CD4-positive, alpha-beta T cell (primary cell): ENCODE data around the gene PEX5. TPM values are rescaled to one million over a fixed set of nuclear protein-coding genes. Genes with fewer than 3 reads are reported as not detected.

Source experiments
- ATAC-seq: fragments of 200-7000 bp; cut with Tn5 transposase; one replicate; pipeline ENCODE4 v1.10.0; 2022; ENCODE audit warnings: mild to moderate bottlenecking; ENCODE audit not compliant: poor library complexity
- CTCF ChIA-PET: fragments of 350-600 bp; sonication (Branson Sonifier 250); formaldehyde crosslinking; loops from one replicate; lab custom pipeline; 2021; ENCODE audit warnings: antibody characterized with exemption, inconsistent platforms; lab: Charles Lee
- POLR2A ChIA-PET: fragments of 350-600 bp; sonication (Branson Sonifier 250); formaldehyde crosslinking; loops from one replicate; lab custom pipeline; 2021; ENCODE audit warnings: antibody characterized with exemption, inconsistent platforms; lab: Charles Lee
- DNase-seq, 14 experiments: peaks; one replicate each; pipeline ENCODE4 v3.0.0-alpha.2; 2013 to 2020; ENCODE audit warnings: mixed read lengths in 2 of 14
- H3K27ac ChIP-seq, 2 donors: one replicate each; pipeline versions ENCODE4 v1.5.1 to v1.7.0; 2013; ENCODE audit warnings: low read length in 2 of 2, low read depth in 1 of 2, mild to moderate bottlenecking in 1 of 2
- H3K27me3 ChIP-seq, 2 experiments: 1 replicate in 1 of 2; 2 replicates in 1 of 2; pipeline versions ENCODE4 v1.6.1 to v1.7.0; 2013; ENCODE audit warnings: low read length in 2 of 2, control low read depth in 1 of 2, mild to moderate bottlenecking in 1 of 2, moderate library complexity in 1 of 2; ENCODE audit not compliant: insufficient read depth in 2 of 2, control insufficient read depth in 1 of 2
- H3K36me3 ChIP-seq: one replicate; pipeline ENCODE4 v1.6.1; 2013; ENCODE audit warnings: low read length, control low read depth; ENCODE audit not compliant: insufficient read depth
- H3K4me1 ChIP-seq: one replicate; pipeline ENCODE4 v1.6.1; 2013; ENCODE audit warnings: low read length, control low read depth; ENCODE audit not compliant: insufficient read depth
- H3K4me3 ChIP-seq: one replicate; pipeline ENCODE4 v1.5.1; 2013; ENCODE audit warnings: mild to moderate bottlenecking, low read length, moderate library complexity
- H3K9me3 ChIP-seq, 2 experiments: 1 replicate in 1 of 2; 2 replicates in 1 of 2; pipeline versions ENCODE4 v1.6.1 to v1.7.0; 2013; ENCODE audit warnings: low read length in 2 of 2, mild to moderate bottlenecking in 2 of 2, control low read depth in 1 of 2, moderate library complexity in 1 of 2; ENCODE audit not compliant: control insufficient read depth in 1 of 2, insufficient read depth in 1 of 2
- H3K27ac Mint-ChIP-seq: one replicate; pipeline ENCODE4 v1.8.0; 2020; ENCODE audit warnings: mixed read lengths
- H3K27me3 Mint-ChIP-seq: one replicate; pipeline ENCODE4 v1.8.0; 2021; ENCODE audit warnings: mixed read lengths
- H3K36me3 Mint-ChIP-seq: one replicate; pipeline ENCODE4 v1.8.0; 2021; ENCODE audit warnings: low read depth, mixed read lengths
- H3K4me1 Mint-ChIP-seq: one replicate; pipeline ENCODE4 v1.8.0; 2021; ENCODE audit warnings: low read depth, mixed read lengths
- H3K4me3 Mint-ChIP-seq: one replicate; pipeline ENCODE4 v1.8.0; 2020; ENCODE audit warnings: mild to moderate bottlenecking, mixed read lengths
- H3K9me3 Mint-ChIP-seq: one replicate; pipeline ENCODE4 v1.8.0; 2020; ENCODE audit warnings: mixed read lengths
- intact Hi-C, 2 experiments: fragments of 100-400 bp; cut with DNase I in 1 of 2; cut with micrococcal nuclease in 1 of 2; formaldehyde crosslinking; loops; one replicate each; pipeline versions ENCODE4 v1.15.1 to v1.9.0; 2023 to 2025; cut with DNase I, micrococcal nuclease
- total RNA-seq, 174 experiments: library from RNA in 2 of 174; stranded (reverse) in 2 of 174; gene quantifications; one replicate each; pipeline ENCODE4 v1.2.3 and lab custom pipeline; 2021 to 2026
- TF ChIP-seq, protein P1 (sequence below): fragments of 200-600 bp; IDR thresholded peaks from one replicate; pipeline ENCODE4 v1.8.0; 2022; ENCODE audit warnings: antibody characterized with exemption, mild to moderate bottlenecking

The PEX5 gene
- total RNA-seq, 2 experiments from 2014 or later = 22.9 TPM

GRCh38 chr12:7206691-7207090 is 17.2 kb downstream of the PEX5 start:
- no peaks in the 10 kb centered on the region for H3K27me3 Mint-ChIP-seq
- TF ChIP-seq, protein P1, sequence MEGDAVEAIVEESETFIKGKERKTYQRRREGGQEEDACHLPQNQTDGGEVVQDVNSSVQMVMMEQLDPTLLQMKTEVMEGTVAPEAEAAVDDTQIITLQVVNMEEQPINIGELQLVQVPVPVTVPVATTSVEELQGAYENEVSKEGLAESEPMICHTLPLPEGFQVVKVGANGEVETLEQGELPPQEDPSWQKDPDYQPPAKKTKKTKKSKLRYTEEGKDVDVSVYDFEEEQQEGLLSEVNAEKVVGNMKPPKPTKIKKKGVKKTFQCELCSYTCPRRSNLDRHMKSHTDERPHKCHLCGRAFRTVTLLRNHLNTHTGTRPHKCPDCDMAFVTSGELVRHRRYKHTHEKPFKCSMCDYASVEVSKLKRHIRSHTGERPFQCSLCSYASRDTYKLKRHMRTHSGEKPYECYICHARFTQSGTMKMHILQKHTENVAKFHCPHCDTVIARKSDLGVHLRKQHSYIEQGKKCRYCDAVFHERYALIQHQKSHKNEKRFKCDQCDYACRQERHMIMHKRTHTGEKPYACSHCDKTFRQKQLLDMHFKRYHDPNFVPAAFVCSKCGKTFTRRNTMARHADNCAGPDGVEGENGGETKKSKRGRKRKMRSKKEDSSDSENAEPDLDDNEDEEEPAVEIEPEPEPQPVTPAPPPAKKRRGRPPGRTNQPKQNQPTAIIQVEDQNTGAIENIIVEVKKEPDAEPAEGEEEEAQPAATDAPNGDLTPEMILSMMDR = no peak
- POLR2A ChIA-PET = no interaction called here
- Histone ChIP-seq H3K36me3 (peaks cover 76% of the 10 kb centered on the region), H3K4me1 (no peaks in the 10 kb centered on the region), H3K27me3 (no peaks in the 10 kb centered on the region), H3K4me3 (no peak overlapping the region), H3K9me3 (peaks cover 4 to 7% of the 10 kb centered on the region in 2 experiments), H3K27ac (no peak overlapping the region)
- H3K36me3 Mint-ChIP-seq = peaks cover 100% of the 10 kb centered on the region
- CTCF ChIA-PET = no interaction called here
- DNase-seq = no peak
- H3K27ac Mint-ChIP-seq = no peak overlapping the region
- peaks cover 6% of the 10 kb centered on the region for H3K9me3 Mint-ChIP-seq
- intact Hi-C loops = no loop called here
- no peak for ATAC-seq
- no peaks in the 10 kb centered on the region for H3K4me1 Mint-ChIP-seq
- H3K4me3 Mint-ChIP-seq = no peak overlapping the region

DNA sequence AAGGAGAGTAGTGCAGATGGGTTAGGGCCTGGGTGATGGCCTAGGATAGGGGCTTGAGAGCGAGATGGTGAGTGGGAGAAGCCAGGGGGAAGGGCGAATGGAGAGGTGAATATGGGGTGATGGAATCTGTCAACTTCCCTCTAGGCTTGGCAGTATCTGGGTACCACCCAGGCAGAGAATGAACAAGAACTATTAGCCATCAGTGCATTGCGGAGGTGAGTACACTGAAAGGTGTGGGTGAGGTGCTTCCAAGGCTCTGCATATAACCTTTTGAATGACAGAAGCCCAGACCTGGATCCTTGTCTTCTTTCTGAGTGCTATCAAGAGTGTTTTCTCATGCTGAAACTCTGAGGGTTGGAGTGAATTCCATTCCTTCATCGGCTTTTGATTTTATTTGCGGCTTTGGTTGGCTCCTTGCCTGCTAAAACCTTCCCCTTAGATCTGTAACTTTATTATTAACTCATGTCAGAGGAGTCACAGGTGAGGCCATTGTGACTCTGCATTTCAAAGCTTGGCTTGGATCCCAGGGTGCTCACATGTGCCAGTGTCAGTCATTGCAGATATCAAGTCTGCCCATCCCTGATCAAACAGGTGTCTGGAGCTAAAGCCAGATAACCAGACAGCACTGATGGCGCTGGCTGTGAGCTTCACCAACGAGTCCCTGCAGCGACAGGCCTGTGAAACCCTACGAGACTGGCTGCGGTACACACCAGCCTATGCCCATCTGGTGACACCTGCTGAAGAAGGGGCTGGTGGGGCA is 18.6 kb downstream of the PEX5 start:
- TF ChIP-seq, protein P1 = no peak

GRCh38 chr12:7209958-7210357 is 20.5 kb downstream of the PEX5 start:
- H3K27me3 Mint-ChIP-seq = no peaks in the 10 kb centered on the region
- Histone ChIP-seq H3K4me1 (no peaks in the 10 kb centered on the region), H3K27me3 (no peaks in the 10 kb centered on the region), H3K4me3 (no peak overlapping the region), H3K9me3 (peaks cover 10 to 19% of the 10 kb centered on the region in 2 experiments), H3K36me3 (peaks cover 52% of the 10 kb centered on the region), H3K27ac (no peak overlapping the region)
- no peak overlapping the region for H3K27ac Mint-ChIP-seq
- DNase-seq = no peak
- TF ChIP-seq, protein P1 = no peak
- H3K4me1 Mint-ChIP-seq = no peaks in the 10 kb centered on the region
- no peak for ATAC-seq
- ChIA-PET CTCF (no interaction called here), POLR2A (no interaction called here)
- H3K36me3 Mint-ChIP-seq = peaks cover 76% of the 10 kb centered on the region
- peaks cover 8% of the 10 kb centered on the region for H3K9me3 Mint-ChIP-seq
- intact Hi-C loops = no loop called here
- H3K4me3 Mint-ChIP-seq = no peak overlapping the region

More for the DNA sequence above, 18.6 kb downstream of the PEX5 start:
- Histone ChIP-seq H3K27me3 (no peaks in the 10 kb centered on the region), H3K36me3 (peaks cover 63% of the 10 kb centered on the region), H3K4me1 (no peaks in the 10 kb centered on the region), H3K4me3 (no peak overlapping the region), H3K27ac (no peak overlapping the region), H3K9me3 (peaks cover 10 to 19% of the 10 kb centered on the region in 2 experiments)
- ATAC-seq (no peak), DNase-seq (no peak)
- Mint-ChIP-seq H3K4me1 (no peaks in the 10 kb centered on the region), H3K36me3 (peaks cover 95% of the 10 kb centered on the region), H3K4me3 (no peak overlapping the region), H3K27ac (no peak overlapping the region), H3K27me3 (no peaks in the 10 kb centered on the region), H3K9me3 (peaks cover 8% of the 10 kb centered on the region)
- ChIA-PET CTCF (no interaction called here), POLR2A (no interaction called here)
- intact Hi-C loops = no loop called here
